Esophagus muscularis mucosa (tissue), 4 donors: ENCODE results near the gene ANXA6. TPM values are rescaled to one million over a fixed set of nuclear protein-coding genes. Genes with fewer than 3 reads are reported as not detected.
"Not testable (repeated sequence)": the region's sequence is repeated elsewhere in the genome, so short reads cannot be mapped to it uniquely, and the experiment has no call there.

ENCODE experiments used
- DNase-seq: peaks from one replicate; pipeline ENCODE4 v3.0.0-alpha.2; 2017; ENCODE audit errors: extremely low spot score
- H3K27ac ChIP-seq, 4 donors: fragments of 200-600 bp; sonication (generic); replicated peaks in 1 of 4; 1 replicate in 3 of 4; 2 replicates in 1 of 4; pipeline ENCODE4 v1.5.1; 2016 to 2019; ENCODE audit warnings: mild to moderate bottlenecking in 1 of 4
- H3K27me3 ChIP-seq, 4 donors: fragments of 200-600 bp; sonication (generic); one replicate each; pipeline versions ENCODE4 v1.5.1 to v1.6.0; 2016 to 2019
- H3K36me3 ChIP-seq, 4 donors: fragments of 200-600 bp; sonication (generic); one replicate each; pipeline ENCODE4 v1.5.1; 2016 to 2019
- H3K4me1 ChIP-seq, 4 donors: fragments of 200-600 bp; sonication (generic); one replicate each; pipeline ENCODE4 v1.5.1; 2016 to 2019
- H3K4me3 ChIP-seq, 4 donors: fragments of 200-600 bp; sonication (generic); 1 replicate in 2 of 4; 2 replicates in 2 of 4; pipeline ENCODE4 v1.5.1; 2016 to 2019; ENCODE audit warnings: mild to moderate bottlenecking in 4 of 4, moderate library complexity in 1 of 4
- H3K9me3 ChIP-seq, 4 donors: fragments of 200-600 bp; sonication (generic); 1 replicate in 3 of 4; 2 replicates in 1 of 4; pipeline ENCODE4 v1.5.1; 2016 to 2019
- CTCF ChIP-seq, 3 experiments: fragments of 200-600 bp in 2 of 3; fragments of 450-650 bp in 1 of 3; sonication (generic) in 2 of 3; IDR thresholded peaks; one replicate each; pipeline ENCODE4 v1.5.1; 2017 to 2019; ENCODE audit warnings: antibody characterized with exemption in 3 of 3, mild to moderate bottlenecking in 2 of 3, moderate library complexity in 1 of 3
- EP300 ChIP-seq: sonication (generic); formaldehyde crosslinking; IDR thresholded peaks from one replicate; pipeline ENCODE4 v1.6.1; 2017; ENCODE audit warnings: antibody characterized with exemption
- POLR2A ChIP-seq: fragments of 450-650 bp; IDR thresholded peaks from one replicate; pipeline ENCODE4 v1.6.1; 2017; ENCODE audit warnings: antibody characterized with exemption, moderate library complexity, mild to moderate bottlenecking, low read depth
- POLR2AphosphoS5 ChIP-seq, 2 donors: sonication (generic); formaldehyde crosslinking; IDR thresholded peaks; one replicate each; pipeline ENCODE4 v1.6.1; 2017; ENCODE audit warnings: antibody characterized with exemption in 2 of 2
- WGBS: methylation state at CpG from one replicate; pipeline ENCODE4 v1.1.5; 2018; 5-methylcytosine and 5-hydroxymethylcytosine counted together
- intact Hi-C: fragments of 100-400 bp; cut with DNase I; formaldehyde crosslinking; loops from one replicate; pipeline ENCODE4 v1.15.1; 2023
- total RNA-seq, 4 donors: library from RNA; depleted of rRNA; stranded (reverse); fragments of >200 nt; gene quantifications; one replicate each; pipeline versions ENCODE4 v1.1.0 to v1.2.1, GENCODE V29; 2016

ANXA6 gene
- total RNA-seq, 4 donors from 2014 or later, result 232 to 442 (median 374) TPM

DNA sequence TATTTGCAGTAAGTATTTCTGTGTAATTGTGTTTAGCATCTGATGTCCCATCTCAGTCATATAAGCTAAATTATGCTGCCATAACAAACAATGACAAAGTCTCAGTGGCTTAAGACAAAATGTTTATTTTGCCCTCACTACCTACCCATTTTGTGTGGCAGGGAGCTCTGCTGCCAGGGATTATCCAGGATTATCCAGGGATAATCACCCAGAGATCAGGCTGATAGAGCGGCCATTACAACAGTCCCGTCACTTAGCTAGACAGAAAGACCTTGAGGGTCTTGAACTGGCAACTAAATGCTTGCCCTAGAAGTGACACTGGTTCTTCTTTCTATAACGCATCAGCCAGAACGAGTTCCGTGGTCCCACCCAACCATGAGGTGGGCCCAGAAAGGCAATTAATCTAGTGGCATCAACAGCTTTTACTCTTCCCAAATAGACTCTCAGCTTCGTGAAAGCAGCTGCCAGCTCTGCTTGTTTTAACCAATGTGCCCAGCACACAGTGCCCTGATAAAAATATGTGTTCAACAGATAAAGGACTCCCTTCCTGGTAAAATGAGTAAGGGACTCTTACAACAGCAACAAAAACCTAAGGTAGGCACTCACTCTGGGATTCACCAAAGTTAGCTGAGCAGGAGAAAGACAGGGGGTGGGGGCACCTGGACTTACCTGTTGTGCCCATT, 43.5 kb upstream of the ANXA6 start:
- TF ChIP-seq EP300, result no peak
- TF ChIP-seq POLR2AphosphoS5 (IDR thresholded peaks at IDR 0.05), result no peak
- no peak for TF ChIP-seq POLR2A
- TF ChIP-seq CTCF (IDR thresholded peaks at IDR 0.05), result no peak
- H3K4me1 ChIP-seq, result peaks cover 8 to 17% (median 9%) of the 10 kb centered on the region in 4 donors
- H3K27me3 ChIP-seq, result no peaks in the 10 kb centered on the region
- no peak overlapping the region for H3K27ac ChIP-seq
- no peak overlapping the region for H3K4me3 ChIP-seq
- DNase-seq, result peak; percentile 53
- WGBS, result 93% methylated on average over 6 of the region's 6 CpGs
- H3K9me3 ChIP-seq, result no peaks in the 10 kb centered on the region
- intact Hi-C loops, result no loop called here
- peaks cover 23 to 66% (median 62%) of the 10 kb centered on the region in 4 donors for H3K36me3 ChIP-seq

- Histone ChIP-seq H3K27me3 (no peaks in the 10 kb centered on the region), H3K4me1 (peaks cover 9 to 30% (median 17%) of the 10 kb centered on the region in 4 donors), H3K9me3 (no peaks in the 10 kb centered on the region), H3K4me3 (no peak overlapping the region), H3K36me3 (peaks cover 23 to 68% (median 62%) of the 10 kb centered on the region in 4 donors), H3K27ac (no peak overlapping the region)
- intact Hi-C loops, result no loop called here
- no peak for TF ChIP-seq EP300
- TF ChIP-seq POLR2A, result no peak
- no peak for TF ChIP-seq CTCF (IDR thresholded peaks at IDR 0.05)
- no peak for TF ChIP-seq POLR2AphosphoS5 (IDR thresholded peaks at IDR 0.05)
- peak; percentile 60 for DNase-seq
- 80% methylated on average over 7 of the region's 7 CpGs for WGBS
Observed at GRCh38 chr5:151199581-151200185, 42.1 kb upstream of the ANXA6 start.

GRCh38 chr5:151198861-151199260, 41.3 kb upstream of the ANXA6 start:
- TF ChIP-seq POLR2A (no peak), POLR2AphosphoS5 (IDR thresholded peaks at IDR 0.05) (no peak), EP300 (no peak), CTCF (IDR thresholded peaks at IDR 0.05) (no peak)
- Histone ChIP-seq H3K9me3 (no peaks in the 10 kb centered on the region), H3K4me3 (no peak overlapping the region), H3K4me1 (peaks cover 9 to 30% (median 17%) of the 10 kb centered on the region in 4 donors), H3K27me3 (no peaks in the 10 kb centered on the region), H3K27ac (peak overlapping the region in 1 of 4 donors; percentile 4), H3K36me3 (peaks cover 23 to 71% (median 58%) of the 10 kb centered on the region in 4 donors)
- peak; percentile 53 for DNase-seq
- intact Hi-C loops, result no loop called here
- 94% methylated on average over 4 of the region's 5 CpGs for WGBS

- H3K27me3 ChIP-seq, intact Hi-C loops, H3K9me3 ChIP-seq, H3K4me3 ChIP-seq: not testable (repeated sequence)
- peak; percentile 64 for DNase-seq
- peak overlapping the region; percentile 0 to 64 (median 56) for H3K27ac ChIP-seq
- H3K36me3 ChIP-seq, result peaks cover 23 to 66% (median 59%) of the 10 kb centered on the region in 4 donors
- H3K4me1 ChIP-seq, result peaks cover 0 to 22% (median 13%) of the 10 kb centered on the region in 4 donors
- 94% methylated on average over 9 of the region's 9 CpGs for WGBS
Observed at GRCh38 chr5:151197291-151197600, 39.7 kb upstream of the ANXA6 start.

GRCh38 chr5:151196556-151197290, 39.1 kb upstream of the ANXA6 start:
- Histone ChIP-seq H3K9me3 (no peaks in the 10 kb centered on the region), H3K27ac (peak overlapping the region; percentile 45 to 64 (median 56)), H3K4me1 (peaks cover 0 to 22% (median 13%) of the 10 kb centered on the region in 4 donors), H3K27me3 (no peaks in the 10 kb centered on the region), H3K4me3 (no peak overlapping the region), H3K36me3 (peaks cover 23 to 67% (median 55%) of the 10 kb centered on the region in 4 donors)
- TF ChIP-seq CTCF (IDR thresholded peaks at IDR 0.05), result no peak
- no peak for TF ChIP-seq EP300
- no peak for TF ChIP-seq POLR2AphosphoS5 (IDR thresholded peaks at IDR 0.05)
- no peak for TF ChIP-seq POLR2A
- intact Hi-C loops, result no loop called here
- DNase-seq, result peak; percentile 75
- 67% methylated on average over 5 of the region's 5 CpGs for WGBS
